SK-N-SH (cell line): ENCODE measurements around the gene SLC29A1.

Source experiments
- EZH2phosphoT487 ChIP-seq: fragments of 200-600 bp; sonication (generic); IDR thresholded peaks from 2 replicates; pipeline ENCODE4 v1.6.1; 2017; ENCODE audit warnings: low read depth, mixed run types, mild to moderate bottlenecking, antibody characterized with exemption, moderate library complexity, borderline replicate concordance
- FOXM1 ChIP-seq: IDR thresholded peaks from 2 replicates; pipeline ENCODE4 v1.4.0; 2012; ENCODE audit warnings: low read depth, mild to moderate bottlenecking
- RAD21 ChIP-seq: IDR thresholded peaks from 2 replicates; pipeline ENCODE4 v1.6.1; 2012; ENCODE audit warnings: mild to moderate bottlenecking, low read length
- TCF12 ChIP-seq: IDR thresholded peaks from 2 replicates; pipeline ENCODE4 v1.4.0; 2012
- TF ChIP-seq, protein P1 (sequence below): fragments of 200-600 bp; sonication (generic); IDR thresholded peaks from 2 replicates; pipeline ENCODE4 v1.6.1; 2017; ENCODE audit warnings: antibody characterized with exemption, mild to moderate bottlenecking, moderate library complexity
- TF ChIP-seq, protein P2 (sequence below): IDR thresholded peaks from 2 replicates; pipeline ENCODE4 v1.6.1; 2012; ENCODE audit warnings: mild to moderate bottlenecking, low read depth, low read length, moderate library complexity

- TF ChIP-seq, protein P1, sequence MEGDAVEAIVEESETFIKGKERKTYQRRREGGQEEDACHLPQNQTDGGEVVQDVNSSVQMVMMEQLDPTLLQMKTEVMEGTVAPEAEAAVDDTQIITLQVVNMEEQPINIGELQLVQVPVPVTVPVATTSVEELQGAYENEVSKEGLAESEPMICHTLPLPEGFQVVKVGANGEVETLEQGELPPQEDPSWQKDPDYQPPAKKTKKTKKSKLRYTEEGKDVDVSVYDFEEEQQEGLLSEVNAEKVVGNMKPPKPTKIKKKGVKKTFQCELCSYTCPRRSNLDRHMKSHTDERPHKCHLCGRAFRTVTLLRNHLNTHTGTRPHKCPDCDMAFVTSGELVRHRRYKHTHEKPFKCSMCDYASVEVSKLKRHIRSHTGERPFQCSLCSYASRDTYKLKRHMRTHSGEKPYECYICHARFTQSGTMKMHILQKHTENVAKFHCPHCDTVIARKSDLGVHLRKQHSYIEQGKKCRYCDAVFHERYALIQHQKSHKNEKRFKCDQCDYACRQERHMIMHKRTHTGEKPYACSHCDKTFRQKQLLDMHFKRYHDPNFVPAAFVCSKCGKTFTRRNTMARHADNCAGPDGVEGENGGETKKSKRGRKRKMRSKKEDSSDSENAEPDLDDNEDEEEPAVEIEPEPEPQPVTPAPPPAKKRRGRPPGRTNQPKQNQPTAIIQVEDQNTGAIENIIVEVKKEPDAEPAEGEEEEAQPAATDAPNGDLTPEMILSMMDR, result no peak
- TF ChIP-seq RAD21, result no peak
- TF ChIP-seq, protein P2, sequence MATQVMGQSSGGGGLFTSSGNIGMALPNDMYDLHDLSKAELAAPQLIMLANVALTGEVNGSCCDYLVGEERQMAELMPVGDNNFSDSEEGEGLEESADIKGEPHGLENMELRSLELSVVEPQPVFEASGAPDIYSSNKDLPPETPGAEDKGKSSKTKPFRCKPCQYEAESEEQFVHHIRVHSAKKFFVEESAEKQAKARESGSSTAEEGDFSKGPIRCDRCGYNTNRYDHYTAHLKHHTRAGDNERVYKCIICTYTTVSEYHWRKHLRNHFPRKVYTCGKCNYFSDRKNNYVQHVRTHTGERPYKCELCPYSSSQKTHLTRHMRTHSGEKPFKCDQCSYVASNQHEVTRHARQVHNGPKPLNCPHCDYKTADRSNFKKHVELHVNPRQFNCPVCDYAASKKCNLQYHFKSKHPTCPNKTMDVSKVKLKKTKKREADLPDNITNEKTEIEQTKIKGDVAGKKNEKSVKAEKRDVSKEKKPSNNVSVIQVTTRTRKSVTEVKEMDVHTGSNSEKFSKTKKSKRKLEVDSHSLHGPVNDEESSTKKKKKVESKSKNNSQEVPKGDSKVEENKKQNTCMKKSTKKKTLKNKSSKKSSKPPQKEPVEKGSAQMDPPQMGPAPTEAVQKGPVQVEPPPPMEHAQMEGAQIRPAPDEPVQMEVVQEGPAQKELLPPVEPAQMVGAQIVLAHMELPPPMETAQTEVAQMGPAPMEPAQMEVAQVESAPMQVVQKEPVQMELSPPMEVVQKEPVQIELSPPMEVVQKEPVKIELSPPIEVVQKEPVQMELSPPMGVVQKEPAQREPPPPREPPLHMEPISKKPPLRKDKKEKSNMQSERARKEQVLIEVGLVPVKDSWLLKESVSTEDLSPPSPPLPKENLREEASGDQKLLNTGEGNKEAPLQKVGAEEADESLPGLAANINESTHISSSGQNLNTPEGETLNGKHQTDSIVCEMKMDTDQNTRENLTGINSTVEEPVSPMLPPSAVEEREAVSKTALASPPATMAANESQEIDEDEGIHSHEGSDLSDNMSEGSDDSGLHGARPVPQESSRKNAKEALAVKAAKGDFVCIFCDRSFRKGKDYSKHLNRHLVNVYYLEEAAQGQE, result no peak
- TF ChIP-seq FOXM1, result no peak
- TF ChIP-seq EZH2phosphoT487, result no peak
- TF ChIP-seq TCF12, result no peak
Observed at GRCh38 chr6:44183783-44184182, 39.6 kb upstream of the SLC29A1 start.
